Duodenal mucosa (tissue), 2 donors: Measurements from ENCODE around the gene COX6B2.

Source experiments
- H3K27ac ChIP-seq: one replicate; pipeline ENCODE4 v1.7.0; 2013; ENCODE audit warnings: low read depth, low read length
- H3K27me3 ChIP-seq, 2 donors: one replicate each; pipeline ENCODE4 v1.7.0; 2013; ENCODE audit warnings: low read length in 2 of 2, control low read depth in 1 of 2; ENCODE audit not compliant: insufficient read depth in 2 of 2, control insufficient read depth in 1 of 2
- H3K36me3 ChIP-seq, 2 donors: one replicate each; pipeline ENCODE4 v1.7.0; 2013; ENCODE audit warnings: low read length in 2 of 2, control low read depth in 1 of 2; ENCODE audit not compliant: insufficient read depth in 2 of 2, control insufficient read depth in 1 of 2
- H3K4me1 ChIP-seq, 2 donors: one replicate each; pipeline ENCODE4 v1.7.0; 2013; ENCODE audit warnings: low read length in 2 of 2, control low read depth in 1 of 2; ENCODE audit not compliant: insufficient read depth in 2 of 2, control insufficient read depth in 1 of 2
- H3K4me3 ChIP-seq, 2 donors: one replicate each; pipeline ENCODE4 v1.7.0; 2013; ENCODE audit warnings: low read length in 2 of 2, low read depth in 1 of 2
- H3K9ac ChIP-seq, 2 donors: one replicate each; pipeline ENCODE4 v1.7.0; 2013; ENCODE audit warnings: low read length in 2 of 2, low read depth in 1 of 2
- H3K9me3 ChIP-seq, 2 donors: one replicate each; pipeline ENCODE4 v1.7.0; 2013; ENCODE audit warnings: low read length in 2 of 2, control low read depth in 1 of 2; ENCODE audit not compliant: control insufficient read depth in 1 of 2

Gene COX6B2

DNA sequence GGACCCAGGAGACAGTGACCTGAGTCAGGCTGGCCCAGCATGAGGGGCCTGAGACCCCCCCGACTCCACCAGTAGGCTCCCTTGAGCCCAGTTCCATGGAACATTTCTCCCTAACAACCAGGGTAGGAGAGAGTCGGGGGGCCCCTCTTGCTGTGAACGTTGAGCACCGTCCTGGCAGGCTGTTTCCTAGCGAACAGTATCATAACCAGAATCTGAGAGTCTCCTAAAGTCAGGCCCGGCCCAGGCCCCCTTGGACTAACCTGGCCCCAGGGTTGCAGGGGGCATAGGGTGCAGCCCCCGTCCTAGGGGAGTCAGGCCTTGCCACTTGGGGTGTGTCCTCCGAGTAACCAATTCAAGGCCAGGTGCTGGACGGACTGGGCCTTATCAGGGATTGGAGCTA, 43.1 kb downstream of the COX6B2 start:
- Histone ChIP-seq H3K27ac (no peak overlapping the region), H3K36me3 (peaks cover 6 to 11% of the 10 kb centered on the region in 2 donors)

DNA sequence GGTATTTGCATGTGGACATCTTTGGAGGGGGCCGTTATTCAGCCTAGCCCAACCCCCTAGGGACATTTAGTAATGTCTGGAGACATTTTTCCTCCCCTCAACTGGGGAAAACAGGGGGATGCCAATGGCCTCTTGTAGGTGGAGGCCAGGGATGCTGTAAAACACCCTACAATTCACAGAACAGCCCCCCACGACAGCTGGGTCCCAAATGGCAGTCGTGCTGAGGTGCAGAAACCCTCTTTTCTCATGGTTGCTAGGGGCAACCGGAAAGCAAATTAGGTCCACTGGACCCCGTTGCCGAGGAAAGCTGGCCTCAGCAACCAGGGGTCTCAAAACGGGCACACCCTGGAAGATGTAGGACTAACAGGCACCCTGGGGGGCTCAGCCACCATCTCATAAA, 44.0 kb downstream of the COX6B2 start:
- no peaks in the 10 kb centered on the region for H3K9me3 ChIP-seq
- H3K9ac ChIP-seq: no peak overlapping the region
- H3K27ac ChIP-seq: no peak overlapping the region
- H3K36me3 ChIP-seq: peaks cover 0 to 4% of the 10 kb centered on the region in 2 donors
- no peaks in the 10 kb centered on the region for H3K27me3 ChIP-seq
- no peaks in the 10 kb centered on the region for H3K4me1 ChIP-seq
- H3K4me3 ChIP-seq: no peak overlapping the region

More for the DNA sequence above, 43.1 kb downstream of the COX6B2 start:
- no peaks in the 10 kb centered on the region for H3K9me3 ChIP-seq
- no peaks in the 10 kb centered on the region for H3K4me1 ChIP-seq
- H3K4me3 ChIP-seq: no peak overlapping the region
- H3K9ac ChIP-seq: no peak overlapping the region
- H3K27me3 ChIP-seq: no peaks in the 10 kb centered on the region

DNA sequence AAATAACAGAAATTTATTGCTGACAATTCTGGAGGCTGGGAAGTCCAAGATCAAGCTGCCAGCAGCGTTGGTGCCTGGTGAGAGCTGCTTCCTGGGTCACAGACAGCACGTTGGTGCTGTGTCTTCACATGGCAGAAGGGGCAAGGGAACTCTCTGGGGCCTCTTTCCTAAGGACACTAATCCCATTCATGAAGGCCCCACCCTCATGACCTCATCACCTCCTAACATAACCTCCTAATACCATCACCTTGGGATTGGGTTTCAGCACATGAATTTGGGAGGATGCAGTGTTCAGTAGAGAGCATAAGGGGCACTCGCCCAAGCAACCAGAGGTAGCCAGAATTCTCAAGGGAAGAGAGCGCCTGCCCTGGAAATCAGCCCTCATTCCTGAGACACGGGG, 45.1 kb downstream of the COX6B2 start:
- Histone ChIP-seq H3K4me3 (no peak overlapping the region), H3K4me1 (no peaks in the 10 kb centered on the region), H3K27ac (no peak overlapping the region), H3K27me3 (no peaks in the 10 kb centered on the region), H3K36me3 (peaks cover 0 to under 1% of the 10 kb centered on the region in 2 donors), H3K9me3 (no peaks in the 10 kb centered on the region), H3K9ac (no peak overlapping the region)

DNA sequence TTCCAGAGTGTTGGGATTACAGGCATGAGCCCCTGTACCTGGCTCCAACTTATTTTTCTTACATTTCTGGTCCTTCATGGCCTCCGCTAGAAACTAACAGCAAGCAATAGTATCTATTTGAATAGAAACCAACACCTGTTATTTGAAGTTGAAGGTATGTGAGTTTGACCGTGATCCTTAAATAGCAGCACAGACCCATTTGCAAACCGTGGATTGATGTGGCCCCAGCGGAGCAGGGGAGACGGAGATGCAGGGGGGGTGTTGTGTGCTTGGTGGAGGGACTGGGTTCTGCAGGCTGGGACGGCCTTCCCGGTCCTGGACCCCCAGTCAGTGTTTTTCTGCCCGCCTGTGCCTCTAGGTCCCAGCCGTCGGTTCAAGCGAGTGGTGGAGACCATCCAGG, 46.2 kb downstream of the COX6B2 start:
- H3K27me3 ChIP-seq: no peaks in the 10 kb centered on the region
- no peak overlapping the region for H3K27ac ChIP-seq
- no peaks in the 10 kb centered on the region for H3K9me3 ChIP-seq
- no peak overlapping the region for H3K9ac ChIP-seq
- H3K4me1 ChIP-seq: no peaks in the 10 kb centered on the region
- no peaks in the 10 kb centered on the region for H3K36me3 ChIP-seq
- no peak overlapping the region for H3K4me3 ChIP-seq

DNA sequence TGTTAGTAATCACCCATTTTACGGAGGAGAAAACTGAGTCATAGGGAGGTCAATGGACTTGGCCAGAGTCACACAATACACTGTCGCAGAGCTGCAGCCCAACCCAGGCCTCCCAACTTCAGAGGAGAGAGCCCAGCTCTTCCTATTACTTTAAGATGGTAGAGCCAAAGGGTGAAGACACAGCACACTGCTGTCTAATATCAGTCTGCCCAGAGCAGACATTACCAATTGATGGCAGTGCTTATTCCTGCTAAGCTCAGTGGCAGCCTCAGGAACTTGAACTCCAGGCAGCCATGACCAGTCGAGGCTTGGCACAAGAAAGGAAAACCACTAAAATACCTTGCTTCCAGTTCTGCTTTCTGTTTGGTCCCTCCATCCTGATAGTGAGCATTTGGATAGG, 47.8 kb downstream of the COX6B2 start:
- H3K36me3 ChIP-seq: no peaks in the 10 kb centered on the region
- no peak overlapping the region for H3K4me3 ChIP-seq
- H3K9ac ChIP-seq: no peak overlapping the region
- H3K27ac ChIP-seq: no peak overlapping the region
- H3K9me3 ChIP-seq: no peaks in the 10 kb centered on the region
- H3K4me1 ChIP-seq: peaks cover 4 to 5% of the 10 kb centered on the region in 2 donors
- H3K27me3 ChIP-seq: no peaks in the 10 kb centered on the region

- H3K27me3 ChIP-seq: no peaks in the 10 kb centered on the region
- H3K4me3 ChIP-seq: no peak overlapping the region
- H3K36me3 ChIP-seq: no peaks in the 10 kb centered on the region
These were observed 48.4 kb downstream of the COX6B2 start for GRCh38 chr19:55305983-55306562.

GRCh38 chr19:55305491-55305890, 49.0 kb downstream of the COX6B2 start:
- no peak overlapping the region for H3K9ac ChIP-seq
- H3K9me3 ChIP-seq: no peaks in the 10 kb centered on the region
- no peaks in the 10 kb centered on the region for H3K36me3 ChIP-seq

More at GRCh38 chr19:55305983-55306562, 48.4 kb downstream of the COX6B2 start:
- H3K27ac ChIP-seq: no peak overlapping the region
- H3K9ac ChIP-seq: no peak overlapping the region
- peaks cover 8 to 9% of the 10 kb centered on the region in 2 donors for H3K4me1 ChIP-seq
- no peaks in the 10 kb centered on the region for H3K9me3 ChIP-seq

GRCh38 chr19:55304980-55305379, 49.5 kb downstream of the COX6B2 start:
- Histone ChIP-seq H3K4me3 (no peak overlapping the region), H3K36me3 (no peaks in the 10 kb centered on the region), H3K4me1 (peaks cover 8 to 9% of the 10 kb centered on the region in 2 donors), H3K27ac (no peak overlapping the region), H3K9ac (no peak overlapping the region), H3K27me3 (no peaks in the 10 kb centered on the region), H3K9me3 (no peaks in the 10 kb centered on the region)

More at GRCh38 chr19:55305491-55305890, 49.0 kb downstream of the COX6B2 start:
- no peaks in the 10 kb centered on the region for H3K27me3 ChIP-seq
- peaks cover 8 to 9% of the 10 kb centered on the region in 2 donors for H3K4me1 ChIP-seq
- no peak overlapping the region for H3K4me3 ChIP-seq
- no peak overlapping the region for H3K27ac ChIP-seq

DNA sequence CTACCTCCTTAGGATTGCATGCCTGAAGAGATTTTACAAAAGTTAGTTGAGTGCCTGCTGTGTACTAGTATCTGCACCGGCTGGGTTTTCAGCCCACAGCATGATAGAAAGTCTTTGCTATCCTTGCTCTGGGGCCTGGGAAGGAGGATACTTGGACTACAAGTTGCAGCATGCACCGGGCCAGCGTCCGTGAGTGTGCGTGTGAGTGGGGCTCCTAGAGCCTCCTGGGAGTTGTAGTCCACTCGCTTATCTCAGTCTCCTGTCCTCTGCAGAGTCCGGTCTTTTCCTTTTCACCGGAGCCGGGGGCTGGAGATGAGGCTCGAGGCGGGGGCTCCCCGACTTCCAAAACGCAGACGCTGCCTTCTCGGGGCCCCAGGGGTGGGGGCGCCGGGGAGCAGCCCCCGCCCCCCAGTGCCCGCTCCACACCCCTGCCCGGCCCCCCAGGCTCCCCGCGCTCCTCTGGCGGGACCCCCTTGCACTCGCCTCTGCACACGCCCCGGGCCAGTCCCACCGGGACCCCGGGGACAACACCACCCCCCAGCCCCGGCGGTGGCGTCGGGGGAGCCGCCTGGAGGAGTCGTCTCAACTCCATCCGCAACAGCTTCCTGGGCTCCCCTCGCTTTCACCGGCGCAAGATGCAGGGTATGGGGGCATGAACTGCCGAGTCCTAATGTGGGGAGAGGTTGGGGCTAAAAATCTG, 50.1 kb downstream of the COX6B2 start:
- no peaks in the 10 kb centered on the region for H3K36me3 ChIP-seq
- H3K27ac ChIP-seq: no peak overlapping the region
- H3K27me3 ChIP-seq: no peaks in the 10 kb centered on the region
- H3K9me3 ChIP-seq: no peaks in the 10 kb centered on the region
- H3K4me1 ChIP-seq: peaks cover 8 to 9% of the 10 kb centered on the region in 2 donors
- no peak overlapping the region for H3K9ac ChIP-seq
- no peak overlapping the region for H3K4me3 ChIP-seq

GRCh38 chr19:55303477-55303876, 51.0 kb downstream of the COX6B2 start:
- peaks cover 8 to 9% of the 10 kb centered on the region in 2 donors for H3K4me1 ChIP-seq
- H3K4me3 ChIP-seq: no peak overlapping the region
- no peaks in the 10 kb centered on the region for H3K9me3 ChIP-seq
- H3K27me3 ChIP-seq: peaks cover 0 to 3% of the 10 kb centered on the region in 2 donors
- no peak overlapping the region for H3K9ac ChIP-seq
- no peaks in the 10 kb centered on the region for H3K36me3 ChIP-seq
- no peak overlapping the region for H3K27ac ChIP-seq
